ENCODE results near the gene GOLGA6L10. TPM values are rescaled to one million over a fixed set of nuclear protein-coding genes. Genes with fewer than 3 reads are reported as not detected.

GOLGA6L10 gene
- total RNA-seq, 2 experiments from 2014 or later = 0.95 to 1.1 TPM

GRCh38 chr15:82292271-82292670 is 57.0 kb downstream of the GOLGA6L10 start:
- Mint-ChIP-seq H3K9me3 (peaks cover 4% of the 10 kb centered on the region), H3K36me3 (ENCODE audit: low read depth) (no peaks in the 10 kb centered on the region), H3K27me3 (peaks cover 37% of the 10 kb centered on the region), H3K4me1 (peaks cover 7% of the 10 kb centered on the region), H3K4me3 (no peak overlapping the region), H3K27ac (no peak overlapping the region)
- CTCF ChIA-PET = no interaction called here
- DNase-seq = no peak
- POLR2A ChIA-PET = no interaction called here

Other genes starting within 250 kb of the GOLGA6L10 start
- 10 to 100 TPM; 20.8 to 23.1 TPM for gene EFL1, start 86.7 kb downstream of the GOLGA6L10 start, total RNA-seq
- gene SAXO2, start 86.7 kb downstream of the GOLGA6L10 start, total RNA-seq = under 1 TPM in 1 of 2 experiments, not detected in 1; 0.60 TPM
- 1 to 10 TPM; 1.2 to 1.4 TPM for gene GOLGA6L9, start 80.3 kb upstream of the GOLGA6L10 start, total RNA-seq
- 1,000 to 10,000 TPM; 1,261 to 1,293 TPM for gene RPS17, start 191.0 kb upstream of the GOLGA6L10 start, total RNA-seq

Data from activated CD4-positive, alpha-beta memory T cell treated with anti-CD3 and anti-CD28 coated beads, Interleukin-2, amount 10 ng/mL, durations not matched to agents 7 days and 5 days (primary cell).